Cardiac fibroblast (primary cell): ENCODE data around the gene GCHFR.
A peak's percentile ranks its signal among the peaks of the same experiment; 100 is the strongest.

Source experiments
- DNase-seq, 2 donors: peaks; one replicate each; pipeline versions ENCODE4 v3.0.0 to v3.0.0-alpha.2; 2010; ENCODE audit warnings: low read depth in 2 of 2
- H3K4me3 ChIP-seq, 2 donors: replicated peaks in 1 of 2; 1 replicate in 1 of 2; 2 replicates in 1 of 2; pipeline ENCODE4 v1.5.1; 2011; ENCODE audit warnings: low read depth in 2 of 2, low read length in 2 of 2, mild to moderate bottlenecking in 2 of 2, moderate library complexity in 1 of 2
- TF ChIP-seq, protein P1 (sequence below): IDR thresholded peaks from one replicate; pipeline ENCODE4 v1.5.1; 2011; ENCODE audit warnings: low read depth, mild to moderate bottlenecking, low read length, inconsistent platforms

GCHFR gene

DNA sequence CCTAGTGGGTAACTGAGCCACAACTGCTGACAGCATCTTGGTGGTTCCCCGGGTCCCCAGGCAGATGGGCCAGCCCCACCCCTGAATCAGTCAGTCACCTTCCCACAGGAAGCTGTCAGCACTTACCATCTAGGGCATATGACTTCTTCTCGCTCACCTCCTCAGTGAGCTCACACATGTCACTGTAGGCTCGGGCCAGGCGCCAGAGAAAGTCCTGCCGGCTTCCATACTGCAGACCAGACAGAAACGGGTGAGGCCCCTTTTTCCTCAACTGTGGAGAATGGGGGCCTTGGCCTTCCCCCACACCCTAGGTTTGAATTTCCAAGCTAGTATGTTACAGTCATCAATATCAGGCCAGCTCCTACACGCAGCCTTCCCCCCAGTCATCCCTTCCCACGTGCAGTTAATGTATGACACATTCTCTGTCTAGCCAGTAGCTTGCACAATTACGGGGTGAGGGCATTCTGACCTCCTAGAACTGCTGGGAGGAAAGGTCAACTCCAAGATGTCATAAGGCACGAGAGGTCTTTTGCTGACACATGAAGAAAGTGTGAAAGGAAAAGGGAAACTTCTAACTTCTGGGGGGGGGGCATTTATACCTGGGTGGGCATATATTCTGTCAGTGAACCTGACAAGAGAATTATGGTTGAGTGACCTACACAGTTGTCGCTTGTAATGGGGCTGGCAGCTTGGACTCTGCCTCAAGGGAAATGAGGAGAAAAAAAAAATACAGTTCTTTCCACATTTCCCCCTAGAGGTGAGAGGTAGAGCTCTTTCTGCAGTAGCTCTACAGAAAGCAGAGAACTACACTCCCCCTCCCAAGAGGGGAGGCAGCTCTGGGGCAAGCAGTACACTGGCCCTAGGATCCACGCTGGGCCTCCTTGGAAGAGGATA is 19.7 kb upstream of the GCHFR start:
- TF ChIP-seq, protein P1, sequence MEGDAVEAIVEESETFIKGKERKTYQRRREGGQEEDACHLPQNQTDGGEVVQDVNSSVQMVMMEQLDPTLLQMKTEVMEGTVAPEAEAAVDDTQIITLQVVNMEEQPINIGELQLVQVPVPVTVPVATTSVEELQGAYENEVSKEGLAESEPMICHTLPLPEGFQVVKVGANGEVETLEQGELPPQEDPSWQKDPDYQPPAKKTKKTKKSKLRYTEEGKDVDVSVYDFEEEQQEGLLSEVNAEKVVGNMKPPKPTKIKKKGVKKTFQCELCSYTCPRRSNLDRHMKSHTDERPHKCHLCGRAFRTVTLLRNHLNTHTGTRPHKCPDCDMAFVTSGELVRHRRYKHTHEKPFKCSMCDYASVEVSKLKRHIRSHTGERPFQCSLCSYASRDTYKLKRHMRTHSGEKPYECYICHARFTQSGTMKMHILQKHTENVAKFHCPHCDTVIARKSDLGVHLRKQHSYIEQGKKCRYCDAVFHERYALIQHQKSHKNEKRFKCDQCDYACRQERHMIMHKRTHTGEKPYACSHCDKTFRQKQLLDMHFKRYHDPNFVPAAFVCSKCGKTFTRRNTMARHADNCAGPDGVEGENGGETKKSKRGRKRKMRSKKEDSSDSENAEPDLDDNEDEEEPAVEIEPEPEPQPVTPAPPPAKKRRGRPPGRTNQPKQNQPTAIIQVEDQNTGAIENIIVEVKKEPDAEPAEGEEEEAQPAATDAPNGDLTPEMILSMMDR, result no peak
- peak; percentile 70 to 91 for DNase-seq
- no peak overlapping the region for H3K4me3 ChIP-seq

DNA sequence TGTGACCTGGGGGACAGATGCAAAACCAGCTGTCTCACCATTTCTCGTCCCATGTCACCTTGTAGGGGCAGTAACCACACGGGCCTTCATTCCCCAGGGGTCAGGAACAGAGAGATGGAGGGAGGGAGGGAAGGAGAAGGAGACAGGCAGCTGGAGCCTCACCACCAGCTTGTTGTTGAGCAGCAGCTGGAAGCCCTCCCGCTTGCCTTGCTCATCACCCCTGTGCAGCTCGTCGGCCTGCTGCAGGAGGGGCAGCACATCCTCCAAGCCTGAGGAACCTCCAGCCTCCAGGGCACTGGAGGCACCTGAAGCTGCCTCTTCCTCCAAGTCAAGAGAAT is 19.1 kb upstream of the GCHFR start:
- H3K4me3 ChIP-seq, result no peak overlapping the region
- TF ChIP-seq, protein P1, result no peak
- DNase-seq, result no peak

DNA sequence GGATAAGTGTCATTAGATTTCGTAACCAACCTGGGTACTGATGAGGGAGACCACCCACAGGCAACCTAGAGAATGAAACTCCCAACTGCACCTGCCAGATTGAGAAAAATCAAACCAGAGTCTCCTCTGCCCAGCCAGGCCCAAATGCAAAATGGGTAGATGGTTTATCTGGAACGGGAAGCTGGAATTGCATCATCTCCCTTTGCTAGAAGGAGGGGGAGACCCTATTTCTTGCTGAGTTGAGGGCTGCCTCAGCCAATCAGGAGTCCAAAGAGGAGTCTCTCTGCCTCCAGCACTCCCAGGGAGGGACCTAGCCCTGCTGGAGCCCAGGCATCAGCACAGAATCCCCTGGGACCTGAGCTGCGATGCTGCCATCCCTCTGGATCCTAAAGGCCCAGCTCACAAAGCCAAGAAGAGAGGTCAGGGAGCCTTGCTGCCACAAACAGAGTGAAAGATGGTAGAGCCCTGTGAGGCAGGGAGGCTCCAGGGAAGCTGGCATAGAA is 16.9 kb upstream of the GCHFR start:
- peak; percentile 54 to 84 for DNase-seq
- TF ChIP-seq, protein P1, result no peak
- no peak overlapping the region for H3K4me3 ChIP-seq

DNA sequence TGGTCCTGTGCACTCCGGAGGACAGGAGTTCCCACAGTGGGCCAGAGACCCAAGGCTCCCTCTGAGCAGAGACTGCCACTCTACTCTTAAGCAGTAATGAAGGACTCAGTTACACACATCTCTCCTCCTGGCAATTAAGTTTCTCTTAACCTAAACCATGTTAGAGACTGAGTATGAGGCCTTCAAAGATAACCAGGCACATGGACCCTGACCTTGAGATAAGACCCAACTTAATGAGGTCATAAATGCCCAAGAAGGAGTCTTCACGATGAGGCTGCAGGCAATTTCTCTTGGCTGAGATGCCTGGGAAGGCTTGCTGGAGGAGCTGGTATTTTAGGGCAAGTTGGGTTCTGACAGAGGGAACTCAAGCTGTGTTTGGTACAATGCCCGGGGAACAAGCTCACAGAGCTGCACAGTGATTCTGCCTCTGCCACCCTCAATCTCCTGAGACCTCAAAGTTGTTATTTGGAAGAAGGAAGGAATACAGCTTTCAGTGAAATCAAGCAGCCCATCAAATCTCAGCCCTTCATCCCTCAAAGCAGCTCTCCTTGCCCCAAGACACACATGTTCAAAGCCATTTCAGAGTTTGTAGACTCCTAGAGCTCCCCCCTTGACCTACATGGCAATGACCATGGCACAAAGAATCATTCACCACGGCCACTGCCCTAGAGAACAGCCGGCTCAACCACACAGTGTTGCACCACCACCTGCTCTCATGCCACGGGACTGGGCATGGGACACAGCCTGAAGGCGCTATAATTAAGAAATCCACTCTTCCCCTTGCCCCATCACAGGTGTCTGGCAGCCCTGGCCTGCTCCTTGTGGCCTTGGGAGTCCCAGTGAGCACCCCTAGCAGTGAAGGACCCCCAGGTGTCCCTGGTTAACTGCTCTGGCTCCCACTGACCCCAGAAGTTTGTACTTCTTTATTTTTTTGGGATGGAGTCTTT is 15.9 kb upstream of the GCHFR start:
- DNase-seq, result no peak

DNA sequence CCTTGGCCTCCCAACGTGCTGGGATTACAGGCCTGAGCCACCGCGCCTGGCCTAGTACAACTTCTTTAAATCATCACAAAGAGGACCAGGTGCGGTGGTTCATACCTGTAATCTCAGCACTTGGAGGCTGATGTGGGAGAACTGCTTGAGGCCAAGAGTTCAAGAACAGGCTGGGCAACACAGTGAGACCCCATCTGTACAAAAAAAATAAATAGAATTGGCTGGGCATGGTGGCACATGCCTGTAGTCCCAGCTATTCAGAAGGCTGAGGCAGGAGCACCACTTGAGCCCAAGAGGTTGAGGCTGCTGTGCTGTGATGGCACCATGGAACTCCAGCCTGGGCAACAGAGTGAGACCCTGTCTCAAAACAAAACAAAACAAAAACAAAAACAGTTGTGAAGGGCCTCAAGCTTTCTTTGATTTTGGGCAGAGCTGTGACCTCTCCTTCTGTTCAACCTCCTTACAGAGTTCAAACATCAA is 14.7 kb upstream of the GCHFR start:
- H3K4me3 ChIP-seq, result no peak overlapping the region
- TF ChIP-seq, protein P1, result no peak
- DNase-seq, result no peak

More for the DNA sequence above, 15.9 kb upstream of the GCHFR start:
- no peak overlapping the region for H3K4me3 ChIP-seq
- TF ChIP-seq, protein P1, result no peak

DNA sequence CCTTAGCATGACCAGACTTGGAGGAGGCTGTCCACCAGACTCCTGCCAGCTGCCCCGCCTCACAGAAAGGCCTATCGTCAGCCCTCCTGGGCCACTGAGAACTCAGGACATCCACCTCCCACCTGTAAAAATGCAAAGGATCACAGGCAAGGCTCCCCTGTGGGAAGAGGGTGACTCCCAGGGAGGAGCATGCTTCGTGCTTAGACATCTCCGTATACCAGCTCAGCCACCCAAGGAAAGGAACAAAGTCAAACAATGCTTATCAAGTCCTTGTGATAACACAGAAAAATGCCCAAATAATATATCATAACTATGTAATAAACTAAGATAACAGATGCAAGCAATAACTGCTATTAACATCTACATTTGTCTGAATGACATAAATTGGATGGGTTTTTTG is 13.0 kb upstream of the GCHFR start:
- TF ChIP-seq, protein P1, result no peak
- DNase-seq, result no peak
- H3K4me3 ChIP-seq, result no peak overlapping the region
